Caki2 (cell line): ENCODE measurements around the gene GRK5. TPM values are rescaled to one million over a fixed set of nuclear protein-coding genes. Genes with fewer than 3 reads are reported as not detected.
"Not testable (repeated sequence)": the region's sequence is repeated elsewhere in the genome, so short reads cannot be mapped to it uniquely, and the experiment has no call there.

Source experiments
- DNase-seq: peaks from one replicate; pipeline ENCODE4 v3.0.0-alpha.2; 2015; ENCODE audit warnings: low read depth
- in situ Hi-C: cut with HindIII; loops from 2 replicates; pipeline ENCODE4 v1.10.0; 2016; ENCODE audit warnings: low sequenced_read_pairs, low pct_unique_long_range_greater_than_20kb, mixed read lengths
- total RNA-seq: library from RNA; depleted of rRNA; stranded (reverse); fragments of >200 nt; shearing (Covaris generic); gene quantifications from 2 replicates; pipeline ENCODE4 v1.2.3, GENCODE V29; 2014; ENCODE audit warnings: low replicate concordance

GRK5 gene
- total RNA-seq, 1 experiment from 2014 or later = 0.61 TPM

- DNase-seq = no peak
- in situ Hi-C loops = no loop called here
Measured at GRCh38 chr10:119257899-119258419, 50.6 kb downstream of the GRK5 start.

GRCh38 chr10:119259345-119259744, 52.0 kb downstream of the GRK5 start:
- in situ Hi-C loops = no loop called here

GRCh38 chr10:119261016-119261415, 53.6 kb downstream of the GRK5 start:
- in situ Hi-C loops, DNase-seq: not testable (repeated sequence)

More at GRCh38 chr10:119259345-119259744, 52.0 kb downstream of the GRK5 start:
- DNase-seq = no peak

- DNase-seq = no peak
- in situ Hi-C loops = no loop called here
Measured at GRCh38 chr10:119263951-119264617, 56.7 kb downstream of the GRK5 start.

DNA sequence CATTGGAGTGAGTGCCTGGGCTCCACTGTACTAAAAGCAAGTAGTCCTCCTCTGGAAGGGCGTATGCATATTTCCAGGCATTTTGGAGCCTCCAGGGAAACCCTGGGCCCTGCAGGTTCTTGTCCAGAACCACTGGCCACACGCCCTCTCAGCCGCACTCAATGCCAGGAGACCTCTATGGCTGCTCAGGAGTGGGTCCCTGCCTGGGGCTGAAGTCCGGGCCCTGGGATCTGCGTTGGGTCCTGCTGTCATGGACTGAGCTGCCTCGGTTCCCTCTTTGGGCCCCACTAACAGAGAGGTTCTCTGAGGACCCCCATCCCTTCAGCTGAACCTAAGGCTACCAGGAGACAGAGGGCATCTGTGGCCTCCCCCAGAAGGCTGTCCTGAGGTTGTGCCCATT, 58.3 kb downstream of the GRK5 start:
- no peak for DNase-seq
- in situ Hi-C loops = no loop called here

DNA sequence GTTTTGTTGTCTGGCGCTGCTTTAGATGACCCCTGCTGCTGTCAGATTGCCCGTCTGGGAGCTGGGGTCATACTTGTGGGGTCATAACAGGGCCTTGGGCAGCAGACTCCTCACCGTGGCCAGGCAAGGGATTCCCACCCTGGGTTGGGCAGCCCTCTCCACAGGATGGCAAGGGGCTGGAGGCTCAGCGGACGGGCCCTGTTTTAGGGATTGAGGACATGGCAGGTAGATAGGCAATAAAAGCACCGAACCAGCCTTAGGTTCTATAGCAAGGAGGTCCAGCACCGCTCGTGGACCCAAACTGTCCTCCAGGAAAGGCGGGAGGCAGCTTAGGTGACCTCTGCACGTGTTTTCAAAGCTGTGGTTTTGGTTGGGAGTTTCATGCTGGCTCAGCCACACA, 60.0 kb downstream of the GRK5 start:
- in situ Hi-C loops = no loop called here
- no peak for DNase-seq

GRCh38 chr10:119268428-119268827, 61.1 kb downstream of the GRK5 start:
- no peak for DNase-seq
- in situ Hi-C loops = no loop called here

DNA sequence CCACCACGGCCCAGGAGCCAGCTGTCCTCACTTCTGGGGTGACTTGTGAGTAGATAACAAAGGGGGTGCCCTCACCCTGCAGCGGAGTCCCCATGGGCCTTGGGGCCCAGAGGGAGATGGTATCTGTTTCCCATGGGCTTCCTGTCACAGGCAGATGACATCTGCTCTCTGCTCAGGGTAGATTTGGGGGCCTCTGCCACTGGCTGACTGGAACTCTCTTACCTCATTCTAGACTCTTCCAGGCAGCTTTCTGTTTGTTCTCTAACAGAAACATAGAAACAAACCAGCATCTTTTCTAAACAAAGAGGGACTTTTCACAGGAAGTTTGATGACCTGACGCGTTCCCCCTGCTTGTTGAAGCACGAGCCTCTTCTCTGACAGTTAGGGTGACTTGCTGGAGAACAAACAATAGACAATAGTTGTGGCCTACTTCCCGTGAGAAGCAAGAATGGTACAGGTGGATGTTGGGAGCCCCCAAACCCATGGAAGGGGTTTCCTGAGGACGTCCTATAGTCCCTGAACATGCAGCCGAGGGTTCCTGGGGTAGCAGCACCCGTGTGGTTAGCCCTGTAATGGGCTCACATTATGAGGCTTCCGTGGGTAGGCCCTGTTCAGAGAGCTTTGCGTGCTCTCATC, 61.6 kb downstream of the GRK5 start:
- DNase-seq = no peak
- in situ Hi-C loops = no loop called here

- no peak for DNase-seq
- in situ Hi-C loops = no loop called here
Measured at GRCh38 chr10:119269737-119270136, 62.4 kb downstream of the GRK5 start.

DNA sequence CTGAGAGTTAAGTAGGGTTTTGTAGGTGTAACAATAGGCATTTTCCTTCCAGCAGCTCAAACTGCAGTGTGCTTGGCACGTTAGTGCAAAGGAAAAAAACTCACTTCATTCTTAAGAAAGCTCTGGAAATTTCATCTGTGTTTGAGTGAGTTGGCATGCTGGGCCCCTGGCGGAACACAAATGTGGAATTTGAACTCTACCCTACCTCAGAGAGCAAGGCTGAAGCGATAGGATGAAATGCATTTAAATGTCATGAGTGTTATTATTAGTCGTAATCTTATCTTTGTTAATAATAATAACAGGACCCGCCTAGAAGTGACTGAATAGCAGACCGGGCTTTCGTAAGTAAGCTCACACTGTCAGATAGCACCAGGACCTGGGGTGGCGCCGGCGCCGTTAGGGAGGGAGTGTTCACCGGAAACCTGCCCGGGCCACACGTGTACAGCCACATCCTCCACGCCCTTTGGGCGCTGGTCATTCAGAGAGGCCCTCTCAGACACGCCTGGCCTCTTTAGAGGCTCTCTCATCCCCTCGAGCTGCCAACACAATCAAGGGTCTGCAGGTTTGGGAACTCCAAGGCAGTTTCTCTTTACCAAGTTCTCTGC, 63.5 kb downstream of the GRK5 start:
- DNase-seq = no peak
- in situ Hi-C loops = no loop called here

GRCh38 chr10:119272338-119272734, 65.0 kb downstream of the GRK5 start:
- in situ Hi-C loops, DNase-seq: not testable (repeated sequence)

DNA sequence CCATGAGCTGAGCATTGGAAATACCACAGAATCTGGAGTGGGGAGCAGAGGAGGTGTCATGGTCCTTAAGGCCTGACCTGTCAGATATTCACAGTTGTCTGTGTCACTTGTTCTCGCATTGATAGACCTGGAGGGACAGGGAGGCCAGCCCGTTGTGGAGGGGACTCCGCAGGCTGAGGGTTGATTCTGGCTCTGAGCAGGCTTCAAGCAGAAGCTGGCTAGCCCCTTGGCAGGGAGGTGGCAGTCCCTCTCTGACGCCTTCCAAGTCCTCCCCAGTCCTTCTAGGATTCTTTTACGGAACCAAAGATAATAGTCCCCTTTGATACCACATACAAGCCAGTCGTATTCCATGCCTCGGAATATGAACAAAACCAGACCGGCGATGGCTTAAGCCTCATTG, 65.4 kb downstream of the GRK5 start:
- in situ Hi-C loops = no loop called here
- DNase-seq = no peak

GRCh38 chr10:119273413-119273812, 66.0 kb downstream of the GRK5 start:
- in situ Hi-C loops = no loop called here

GRCh38 chr10:119274519-119275045, 67.2 kb downstream of the GRK5 start:
- no peak for DNase-seq
- in situ Hi-C loops = no loop called here

More at GRCh38 chr10:119273413-119273812, 66.0 kb downstream of the GRK5 start:
- DNase-seq = no peak

DNA sequence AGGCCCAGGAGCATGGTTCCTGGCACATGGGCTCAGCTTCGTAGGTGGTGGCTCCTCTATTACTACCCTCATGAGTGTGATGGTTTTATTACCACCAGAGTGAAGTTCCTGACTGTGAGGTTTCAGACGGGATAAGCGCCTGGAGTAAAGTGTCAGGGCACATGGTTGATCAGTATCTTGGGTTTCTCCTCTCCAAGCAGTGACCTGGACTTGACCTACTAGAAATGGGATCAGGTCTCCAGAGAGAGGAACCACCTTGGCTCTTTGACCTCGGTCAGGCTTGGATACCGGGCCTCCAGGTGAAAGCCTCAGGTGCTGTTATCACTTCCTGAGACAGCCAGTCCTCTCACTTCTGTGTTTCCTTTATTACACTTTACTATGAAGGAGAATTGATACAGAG, 67.7 kb downstream of the GRK5 start:
- DNase-seq = no peak
- in situ Hi-C loops = no loop called here

GRCh38 chr10:119276194-119276593, 68.8 kb downstream of the GRK5 start:
- DNase-seq, in situ Hi-C loops: not testable (repeated sequence)

- DNase-seq = no peak
- in situ Hi-C loops = no loop called here
Measured at GRCh38 chr10:119278126-119278709, 70.8 kb downstream of the GRK5 start.

- DNase-seq = no peak
- in situ Hi-C loops = no loop called here
Measured at GRCh38 chr10:119279441-119279840, 72.1 kb downstream of the GRK5 start.

DNA sequence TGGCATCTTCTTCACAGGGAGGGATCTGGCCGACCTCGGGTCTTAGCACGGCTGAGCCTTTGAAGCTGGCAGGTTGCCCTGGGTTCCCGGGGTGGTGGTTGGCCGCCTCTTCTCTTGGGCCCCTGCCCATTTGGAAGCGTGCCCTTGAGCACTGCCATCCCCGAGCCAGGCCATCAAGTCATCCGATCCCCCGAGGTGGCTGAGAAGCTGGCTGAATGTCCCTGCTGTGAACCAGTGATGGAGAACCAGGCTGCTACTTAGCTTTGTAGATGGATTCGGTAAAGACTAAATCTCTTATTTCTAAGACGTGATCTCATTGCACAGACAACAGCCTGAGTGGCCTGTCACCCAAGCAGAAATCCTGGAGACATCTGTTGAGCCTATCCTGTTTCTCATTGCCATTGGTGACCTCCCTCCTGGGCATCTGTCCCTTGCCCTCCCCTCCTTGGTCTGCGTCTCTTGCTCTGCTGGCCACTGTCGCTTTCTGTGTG, 74.3 kb downstream of the GRK5 start:
- no peak for DNase-seq
- in situ Hi-C loops = no loop called here
